GM23338 (cell line): ENCODE measurements around the gene ANKRD66. TPM values are rescaled to one million over a fixed set of nuclear protein-coding genes. Genes with fewer than 3 reads are reported as not detected.
A peak's percentile ranks its signal among the peaks of the same experiment; 100 is the strongest.

ENCODE experiments used
- ATAC-seq: fragments of 200-7000 bp; cut with Tn5 transposase; 3 replicates; pipeline ENCODE4 v1.9.1; 2020
- DNase-seq: peaks from one replicate; pipeline ENCODE4 v3.0.0-alpha.2; 2015; ENCODE audit warnings: low spot score
- H2AFZ ChIP-seq: fragments of 200-600 bp; sonication (generic); 2 replicates; pipeline ENCODE4 v1.8.0; 2016; ENCODE audit warnings: antibody characterized with exemption, mild to moderate bottlenecking, moderate library complexity
- H3F3A ChIP-seq: fragments of 200-600 bp; sonication (generic); replicated peaks from 2 replicates; pipeline ENCODE4 v1.8.0; 2017; ENCODE audit warnings: antibody characterized with exemption, mixed run types, low read depth
- H3K27ac ChIP-seq: fragments of 200-600 bp; sonication (generic); 2 replicates; pipeline ENCODE4 v1.6.1; 2016; ENCODE audit warnings: low read depth
- H3K27me3 ChIP-seq: fragments of 200-600 bp; sonication (generic); 2 replicates; pipeline ENCODE4 v1.8.0; 2016; ENCODE audit warnings: mild to moderate bottlenecking, mixed run types, moderate library complexity; ENCODE audit not compliant: insufficient read depth
- H3K36me3 ChIP-seq: fragments of 200-600 bp; sonication (generic); 2 replicates; pipeline ENCODE4 v1.8.0; 2016; ENCODE audit warnings: mild to moderate bottlenecking; ENCODE audit not compliant: insufficient read depth
- H3K4me1 ChIP-seq: fragments of 200-600 bp; sonication (generic); 2 replicates; pipeline ENCODE4 v1.8.0; 2016; ENCODE audit warnings: mild to moderate bottlenecking, moderate library complexity; ENCODE audit not compliant: insufficient read depth
- H3K4me2 ChIP-seq: fragments of 200-600 bp; sonication (generic); 2 replicates; pipeline ENCODE4 v1.7.1; 2017; ENCODE audit warnings: mixed run types
- H3K4me3 ChIP-seq: fragments of 200-600 bp; sonication (generic); 2 replicates; pipeline ENCODE4 v1.6.1; 2016; ENCODE audit warnings: mixed run types
- H3K79me2 ChIP-seq: fragments of 200-600 bp; sonication (generic); replicated peaks from 2 replicates; pipeline ENCODE4 v1.8.0; 2017; ENCODE audit warnings: mild to moderate bottlenecking; ENCODE audit not compliant: insufficient read depth
- H3K9me2 ChIP-seq: fragments of 200-600 bp; sonication (generic); 2 replicates; pipeline ENCODE4 v1.8.0; 2017; ENCODE audit not compliant: insufficient read depth
- H4K20me1 ChIP-seq: fragments of 200-600 bp; sonication (generic); replicated peaks from 2 replicates; pipeline ENCODE4 v1.8.0; 2017; ENCODE audit warnings: mild to moderate bottlenecking; ENCODE audit not compliant: insufficient read depth
- H3K27ac Mint-ChIP-seq: 2 replicates; pipeline ENCODE4 v1.8.0; 2020; ENCODE audit warnings: inconsistent platforms, mild to moderate bottlenecking, moderate library complexity, mixed read lengths
- H3K27me3 Mint-ChIP-seq: 3 replicates; pipeline ENCODE4 v1.8.0; 2022; ENCODE audit warnings: low read depth, mild to moderate bottlenecking, moderate library complexity, mixed read lengths, inconsistent platforms; ENCODE audit not compliant: insufficient read depth, poor library complexity
- H3K36me3 Mint-ChIP-seq: 3 replicates; pipeline ENCODE4 v1.8.0; 2021; ENCODE audit warnings: low read depth, mild to moderate bottlenecking, inconsistent platforms, moderate library complexity, mixed read lengths
- H3K4me1 Mint-ChIP-seq: 3 replicates; pipeline ENCODE4 v1.8.0; 2020; ENCODE audit warnings: mild to moderate bottlenecking, inconsistent platforms, mixed read lengths
- H3K4me3 Mint-ChIP-seq: 3 replicates; pipeline ENCODE4 v1.8.0; 2021; ENCODE audit warnings: moderate library complexity, mild to moderate bottlenecking, inconsistent platforms, mixed read lengths
- H3K9me3 Mint-ChIP-seq: 3 replicates; pipeline ENCODE4 v1.8.0; 2020; ENCODE audit warnings: moderate library complexity, mild to moderate bottlenecking, inconsistent platforms, mixed read lengths
- CREB1 ChIP-seq: fragments of 250-450 bp; sonication (Bioruptor Pico); IDR thresholded peaks from 2 replicates; pipeline ENCODE4 v1.5.0; 2020; ENCODE audit warnings: low read depth, mild to moderate bottlenecking, moderate library complexity
- EZH2 ChIP-seq: fragments of 200-600 bp; sonication (generic); IDR thresholded peaks from one replicate; pipeline ENCODE4 v1.8.0; 2017; ENCODE audit warnings: antibody characterized with exemption, mild to moderate bottlenecking, low read depth; ENCODE audit not compliant: unreplicated experiment
- EZH2phosphoT487 ChIP-seq: fragments of 200-600 bp; sonication (generic); IDR thresholded peaks from one replicate; pipeline ENCODE4 v1.8.1; 2018; ENCODE audit warnings: antibody characterized with exemption; ENCODE audit not compliant: unreplicated experiment
- JUNB ChIP-seq: IDR thresholded peaks from one replicate; pipeline ENCODE4 v1.6.1; 2016; ENCODE audit warnings: antibody characterized with exemption; ENCODE audit not compliant: unreplicated experiment
- NANOG ChIP-seq: IDR thresholded peaks from 2 replicates; pipeline ENCODE4 v1.6.1; 2016; ENCODE audit warnings: antibody characterized with exemption, borderline replicate concordance
- POLR2AphosphoS5 ChIP-seq: IDR thresholded peaks from 2 replicates; pipeline ENCODE4 v1.6.1; 2016; ENCODE audit warnings: antibody characterized with exemption, low read depth
- STAT1 ChIP-seq: IDR thresholded peaks from one replicate; pipeline ENCODE4 v1.6.1; 2016; ENCODE audit warnings: antibody characterized with exemption; ENCODE audit not compliant: unreplicated experiment
- ZNF331 ChIP-seq: fragments of 250-450 bp; sonication (Bioruptor Pico); IDR thresholded peaks from 2 replicates; pipeline ENCODE4 v1.5.0; 2020; ENCODE audit warnings: low read depth, mild to moderate bottlenecking, moderate library complexity
- polyA plus RNA-seq: library from polyadenylated mRNA; unstranded; fragments of >200 nt; fragmentation: Nextera tagmentation; extraction: Ambion mirVana; gene quantifications from 2 replicates; pipeline ENCODE4 v1.2.1, GENCODE V29; 2016
- total RNA-seq: library from RNA; depleted of rRNA; stranded (reverse); fragments of >200 nt; shearing (Covaris generic); gene quantifications from 2 replicates; pipeline ENCODE4 v1.2.3, GENCODE V29; 2014
- TF ChIP-seq, protein P1 (sequence below): IDR thresholded peaks from 2 replicates; pipeline ENCODE4 v1.6.1; 2016; ENCODE audit warnings: antibody characterized with exemption
- TF ChIP-seq, protein P2 (sequence below): IDR thresholded peaks from one replicate; pipeline ENCODE4 v1.6.1; 2018; ENCODE audit warnings: antibody characterized with exemption; ENCODE audit not compliant: unreplicated experiment
- TF ChIP-seq, protein P3 (sequence below): fragments of 250-450 bp; sonication (Bioruptor Pico); IDR thresholded peaks from 2 replicates; pipeline ENCODE4 v1.5.0; 2020; ENCODE audit warnings: mild to moderate bottlenecking, moderate library complexity

ANKRD66 gene
- total and polyA plus RNA-seq, 2 experiments from 2014 or later, result not detected

DNA sequence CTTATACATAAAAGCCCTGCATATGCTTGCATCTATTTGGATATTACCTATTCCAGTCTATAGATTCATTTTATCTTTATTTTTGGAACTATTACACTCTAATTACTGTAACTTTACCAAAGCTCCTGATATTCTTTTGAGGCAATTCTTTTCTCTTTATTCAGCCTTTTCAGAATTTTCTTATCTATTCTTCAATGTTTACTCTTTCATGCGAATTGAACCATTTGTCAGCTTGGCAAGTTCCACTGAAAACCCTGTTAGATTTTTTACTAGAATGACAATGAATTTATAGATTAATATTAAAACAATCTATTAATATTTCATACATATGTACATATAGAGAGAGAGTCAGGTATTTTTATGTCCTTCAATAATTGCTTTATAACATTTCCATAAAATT, 45.9 kb downstream of the ANKRD66 start:
- no peaks in the 10 kb centered on the region for H3K27me3 Mint-ChIP-seq
- DNase-seq, result no peak
- H3K27ac Mint-ChIP-seq, result no peak overlapping the region
- no peak overlapping the region for H3K4me3 Mint-ChIP-seq
- H3K9me3 Mint-ChIP-seq, result no peaks in the 10 kb centered on the region
- Histone ChIP-seq H3K4me1 (no peaks in the 10 kb centered on the region), H3F3A (no peaks in the 10 kb centered on the region), H3K4me2 (no peak overlapping the region), H2AFZ (no peak overlapping the region), H3K27me3 (no peaks in the 10 kb centered on the region), H3K9me2 (no peaks in the 10 kb centered on the region; the same call in 1 of the 2 replicates), H3K79me2 (no peaks in the 10 kb centered on the region), H3K36me3 (no peaks in the 10 kb centered on the region), H3K27ac (no peak overlapping the region), H4K20me1 (no peaks in the 10 kb centered on the region), H3K4me3 (no peak overlapping the region)
- no peaks in the 10 kb centered on the region for H3K36me3 Mint-ChIP-seq
- ATAC-seq, result no peak
- no peak for TF ChIP-seq STAT1
- no peak for TF ChIP-seq JUNB
- H3K4me1 Mint-ChIP-seq, result no peaks in the 10 kb centered on the region

DNA sequence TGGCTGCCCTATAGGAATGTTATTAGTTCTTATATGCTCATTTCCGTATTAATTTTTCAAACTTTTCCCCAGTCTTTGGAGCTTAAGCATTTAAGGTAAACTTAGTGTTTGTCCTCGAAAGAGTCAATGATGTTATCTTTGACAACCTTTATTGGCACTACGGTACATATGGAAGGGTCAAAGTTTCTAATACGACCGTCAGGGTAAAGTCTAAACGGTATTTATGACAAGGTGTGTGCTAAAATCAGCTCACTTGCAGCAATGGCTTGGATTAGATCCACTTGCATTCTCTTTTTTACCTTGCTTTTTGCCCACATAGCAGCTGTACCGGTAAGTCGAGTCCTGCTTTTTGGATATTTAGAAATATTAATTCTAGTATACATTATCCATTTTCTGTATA, 46.4 kb downstream of the ANKRD66 start, which contains the start of gene MEP1A:
Gene MEP1A, plus strand, starts transcription at position 252 of the 400 bp plus-strand sequence. Its CDS starts 10 bp downstream, at position 262.
- DNase-seq, result no peak
- Histone ChIP-seq H3F3A (no peaks in the 10 kb centered on the region), H3K27ac (no peak within 1 kb of the TSS), H3K9me2 (no peaks in the 10 kb centered on the region; the same call in 1 of the 2 replicates), H3K27me3 (no peaks in the 10 kb centered on the region), H4K20me1 (no peaks in the 10 kb centered on the region), H3K4me1 (no peaks in the 10 kb centered on the region), H3K79me2 (no peaks in the 10 kb centered on the region), H3K4me2 (no peak within 1 kb of the TSS), H3K4me3 (no peak within 1 kb of the TSS), H2AFZ (0 out of 2 replicates have a peak within 1 kb of the TSS, but pooled peaks have one; percentile 74), H3K36me3 (no peaks in the 10 kb centered on the region)
- no peak within 1 kb of the TSS for H3K27ac Mint-ChIP-seq
- H3K27me3 Mint-ChIP-seq, result no peaks in the 10 kb centered on the region
- H3K9me3 Mint-ChIP-seq, result no peaks in the 10 kb centered on the region
- H3K36me3 Mint-ChIP-seq, result no peaks in the 10 kb centered on the region
- no peak for ATAC-seq
- H3K4me3 Mint-ChIP-seq, result no peak within 1 kb of the TSS
- no peaks in the 10 kb centered on the region for H3K4me1 Mint-ChIP-seq
- TF ChIP-seq CREB1 (CRISPR knock-in tag) (no peak), POLR2AphosphoS5 (no peak), ZNF331 (CRISPR knock-in tag) (no peak), EZH2phosphoT487 (no peak), STAT1 (no peak), NANOG (no peak), EZH2 (no peak)
- TF ChIP-seq, protein P1, sequence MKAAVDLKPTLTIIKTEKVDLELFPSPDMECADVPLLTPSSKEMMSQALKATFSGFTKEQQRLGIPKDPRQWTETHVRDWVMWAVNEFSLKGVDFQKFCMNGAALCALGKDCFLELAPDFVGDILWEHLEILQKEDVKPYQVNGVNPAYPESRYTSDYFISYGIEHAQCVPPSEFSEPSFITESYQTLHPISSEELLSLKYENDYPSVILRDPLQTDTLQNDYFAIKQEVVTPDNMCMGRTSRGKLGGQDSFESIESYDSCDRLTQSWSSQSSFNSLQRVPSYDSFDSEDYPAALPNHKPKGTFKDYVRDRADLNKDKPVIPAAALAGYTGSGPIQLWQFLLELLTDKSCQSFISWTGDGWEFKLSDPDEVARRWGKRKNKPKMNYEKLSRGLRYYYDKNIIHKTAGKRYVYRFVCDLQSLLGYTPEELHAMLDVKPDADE, result no peak
- TF ChIP-seq, protein P2, sequence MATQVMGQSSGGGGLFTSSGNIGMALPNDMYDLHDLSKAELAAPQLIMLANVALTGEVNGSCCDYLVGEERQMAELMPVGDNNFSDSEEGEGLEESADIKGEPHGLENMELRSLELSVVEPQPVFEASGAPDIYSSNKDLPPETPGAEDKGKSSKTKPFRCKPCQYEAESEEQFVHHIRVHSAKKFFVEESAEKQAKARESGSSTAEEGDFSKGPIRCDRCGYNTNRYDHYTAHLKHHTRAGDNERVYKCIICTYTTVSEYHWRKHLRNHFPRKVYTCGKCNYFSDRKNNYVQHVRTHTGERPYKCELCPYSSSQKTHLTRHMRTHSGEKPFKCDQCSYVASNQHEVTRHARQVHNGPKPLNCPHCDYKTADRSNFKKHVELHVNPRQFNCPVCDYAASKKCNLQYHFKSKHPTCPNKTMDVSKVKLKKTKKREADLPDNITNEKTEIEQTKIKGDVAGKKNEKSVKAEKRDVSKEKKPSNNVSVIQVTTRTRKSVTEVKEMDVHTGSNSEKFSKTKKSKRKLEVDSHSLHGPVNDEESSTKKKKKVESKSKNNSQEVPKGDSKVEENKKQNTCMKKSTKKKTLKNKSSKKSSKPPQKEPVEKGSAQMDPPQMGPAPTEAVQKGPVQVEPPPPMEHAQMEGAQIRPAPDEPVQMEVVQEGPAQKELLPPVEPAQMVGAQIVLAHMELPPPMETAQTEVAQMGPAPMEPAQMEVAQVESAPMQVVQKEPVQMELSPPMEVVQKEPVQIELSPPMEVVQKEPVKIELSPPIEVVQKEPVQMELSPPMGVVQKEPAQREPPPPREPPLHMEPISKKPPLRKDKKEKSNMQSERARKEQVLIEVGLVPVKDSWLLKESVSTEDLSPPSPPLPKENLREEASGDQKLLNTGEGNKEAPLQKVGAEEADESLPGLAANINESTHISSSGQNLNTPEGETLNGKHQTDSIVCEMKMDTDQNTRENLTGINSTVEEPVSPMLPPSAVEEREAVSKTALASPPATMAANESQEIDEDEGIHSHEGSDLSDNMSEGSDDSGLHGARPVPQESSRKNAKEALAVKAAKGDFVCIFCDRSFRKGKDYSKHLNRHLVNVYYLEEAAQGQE, result no peak
- TF ChIP-seq, protein P3, sequence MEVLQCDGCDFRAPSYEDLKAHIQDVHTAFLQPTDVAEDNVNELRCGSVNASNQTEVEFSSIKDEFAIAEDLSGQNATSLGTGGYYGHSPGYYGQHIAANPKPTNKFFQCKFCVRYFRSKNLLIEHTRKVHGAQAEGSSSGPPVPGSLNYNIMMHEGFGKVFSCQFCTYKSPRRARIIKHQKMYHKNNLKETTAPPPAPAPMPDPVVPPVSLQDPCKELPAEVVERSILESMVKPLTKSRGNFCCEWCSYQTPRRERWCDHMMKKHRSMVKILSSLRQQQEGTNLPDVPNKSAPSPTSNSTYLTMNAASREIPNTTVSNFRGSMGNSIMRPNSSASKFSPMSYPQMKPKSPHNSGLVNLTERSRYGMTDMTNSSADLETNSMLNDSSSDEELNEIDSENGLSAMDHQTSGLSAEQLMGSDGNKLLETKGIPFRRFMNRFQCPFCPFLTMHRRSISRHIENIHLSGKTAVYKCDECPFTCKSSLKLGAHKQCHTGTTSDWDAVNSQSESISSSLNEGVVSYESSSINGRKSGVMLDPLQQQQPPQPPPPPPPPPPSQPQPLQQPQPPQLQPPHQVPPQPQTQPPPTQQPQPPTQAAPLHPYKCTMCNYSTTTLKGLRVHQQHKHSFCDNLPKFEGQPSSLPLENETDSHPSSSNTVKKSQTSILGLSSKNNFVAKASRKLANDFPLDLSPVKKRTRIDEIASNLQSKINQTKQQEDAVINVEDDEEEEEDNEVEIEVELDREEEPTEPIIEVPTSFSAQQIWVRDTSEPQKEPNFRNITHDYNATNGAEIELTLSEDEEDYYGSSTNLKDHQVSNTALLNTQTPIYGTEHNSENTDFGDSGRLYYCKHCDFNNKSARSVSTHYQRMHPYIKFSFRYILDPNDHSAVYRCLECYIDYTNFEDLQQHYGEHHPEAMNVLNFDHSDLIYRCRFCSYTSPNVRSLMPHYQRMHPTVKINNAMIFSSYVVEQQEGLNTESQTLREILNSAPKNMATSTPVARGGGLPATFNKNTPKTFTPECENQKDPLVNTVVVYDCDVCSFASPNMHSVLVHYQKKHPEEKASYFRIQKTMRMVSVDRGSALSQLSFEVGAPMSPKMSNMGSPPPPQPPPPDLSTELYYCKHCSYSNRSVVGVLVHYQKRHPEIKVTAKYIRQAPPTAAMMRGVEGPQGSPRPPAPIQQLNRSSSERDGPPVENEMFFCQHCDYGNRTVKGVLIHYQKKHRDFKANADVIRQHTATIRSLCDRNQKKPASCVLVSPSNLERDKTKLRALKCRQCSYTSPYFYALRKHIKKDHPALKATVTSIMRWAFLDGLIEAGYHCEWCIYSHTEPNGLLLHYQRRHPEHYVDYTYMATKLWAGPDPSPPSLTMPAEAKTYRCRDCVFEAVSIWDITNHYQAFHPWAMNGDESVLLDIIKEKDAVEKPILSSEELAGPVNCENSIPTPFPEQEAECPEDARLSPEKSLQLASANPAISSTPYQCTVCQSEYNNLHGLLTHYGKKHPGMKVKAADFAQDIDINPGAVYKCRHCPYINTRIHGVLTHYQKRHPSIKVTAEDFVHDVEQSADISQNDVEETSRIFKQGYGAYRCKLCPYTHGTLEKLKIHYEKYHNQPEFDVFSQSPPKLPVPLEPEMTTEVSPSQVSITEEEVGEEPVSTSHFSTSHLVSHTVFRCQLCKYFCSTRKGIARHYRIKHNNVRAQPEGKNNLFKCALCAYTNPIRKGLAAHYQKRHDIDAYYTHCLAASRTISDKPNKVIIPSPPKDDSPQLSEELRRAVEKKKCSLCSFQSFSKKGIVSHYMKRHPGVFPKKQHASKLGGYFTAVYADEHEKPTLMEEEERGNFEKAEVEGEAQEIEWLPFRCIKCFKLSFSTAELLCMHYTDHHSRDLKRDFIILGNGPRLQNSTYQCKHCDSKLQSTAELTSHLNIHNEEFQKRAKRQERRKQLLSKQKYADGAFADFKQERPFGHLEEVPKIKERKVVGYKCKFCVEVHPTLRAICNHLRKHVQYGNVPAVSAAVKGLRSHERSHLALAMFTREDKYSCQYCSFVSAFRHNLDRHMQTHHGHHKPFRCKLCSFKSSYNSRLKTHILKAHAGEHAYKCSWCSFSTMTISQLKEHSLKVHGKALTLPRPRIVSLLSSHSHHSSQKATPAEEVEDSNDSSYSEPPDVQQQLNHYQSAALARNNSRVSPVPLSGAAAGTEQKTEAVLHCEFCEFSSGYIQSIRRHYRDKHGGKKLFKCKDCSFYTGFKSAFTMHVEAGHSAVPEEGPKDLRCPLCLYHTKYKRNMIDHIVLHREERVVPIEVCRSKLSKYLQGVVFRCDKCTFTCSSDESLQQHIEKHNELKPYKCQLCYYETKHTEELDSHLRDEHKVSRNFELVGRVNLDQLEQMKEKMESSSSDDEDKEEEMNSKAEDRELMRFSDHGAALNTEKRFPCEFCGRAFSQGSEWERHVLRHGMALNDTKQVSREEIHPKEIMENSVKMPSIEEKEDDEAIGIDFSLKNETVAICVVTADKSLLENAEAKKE, result no peak
